Measurements from ENCODE around the gene NTM. TPM values are rescaled to one million over a fixed set of nuclear protein-coding genes. Genes with fewer than 3 reads are reported as not detected.

NTM gene
- total and polyA plus RNA-seq, 2 experiments from 2014 or later = 1.1 to 1.7 TPM

DNA sequence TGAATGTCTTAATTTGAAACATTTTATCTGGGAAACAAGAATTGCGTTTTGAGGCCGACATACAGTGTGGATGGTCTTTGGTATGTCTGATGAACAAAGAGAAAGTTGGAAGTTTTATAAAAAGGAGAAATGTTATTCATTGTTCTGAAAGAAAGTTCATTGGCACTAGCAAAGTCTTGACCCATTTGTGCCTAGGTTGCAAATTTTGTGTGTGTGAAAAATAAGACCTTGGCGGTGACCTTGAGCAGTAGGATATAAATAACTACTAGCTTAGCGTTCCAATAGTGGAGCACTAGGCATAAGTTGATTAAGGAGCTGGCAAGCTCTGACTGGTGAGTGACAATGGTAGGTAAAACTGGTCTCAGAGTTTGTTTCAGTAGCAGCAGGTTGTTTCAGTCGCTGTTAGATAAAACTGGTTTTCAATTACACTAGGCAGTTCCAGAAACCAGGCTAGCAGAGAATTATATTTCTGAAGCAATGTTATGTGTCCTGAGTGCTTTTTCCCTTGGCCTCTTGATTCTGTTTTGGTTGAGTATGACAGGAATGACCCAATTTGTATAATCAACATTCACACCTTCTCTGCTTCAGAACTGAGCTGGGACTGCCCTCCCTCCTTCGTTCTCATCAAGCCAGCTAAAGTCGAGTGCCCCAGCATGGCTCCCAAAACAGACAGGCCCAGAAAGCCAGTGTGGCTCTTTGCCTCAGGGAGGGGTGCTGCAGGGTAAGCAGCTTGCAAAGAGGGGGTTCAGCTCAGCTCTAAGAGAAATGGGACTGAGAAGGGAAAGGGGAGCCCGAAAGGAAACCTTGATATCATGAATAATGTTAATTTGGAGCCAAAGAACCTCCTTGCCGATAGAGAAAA is 85.7 kb downstream of the NTM start:
- peak overlapping the region; percentile 74 for H3K27ac ChIP-seq
- no peak overlapping the region for H3K4me3 ChIP-seq
- H3K9me3 ChIP-seq (ENCODE audit: low read depth) = no peaks in the 10 kb centered on the region
- H3K4me1 ChIP-seq (ENCODE audit: low read depth) = peaks cover 17% of the 10 kb centered on the region
- no peaks in the 10 kb centered on the region for H3K36me3 ChIP-seq
- no peak for TF ChIP-seq CTCF (IDR thresholded peaks at IDR 0.05; ENCODE audit: low read depth, low read length)
- peak in 1 of 2 donors; percentile 44 for DNase-seq (ENCODE audit: low read depth in 1 of 2, low spot score in 1 of 2)
- H3K27me3 ChIP-seq = no peaks in the 10 kb centered on the region

DNA sequence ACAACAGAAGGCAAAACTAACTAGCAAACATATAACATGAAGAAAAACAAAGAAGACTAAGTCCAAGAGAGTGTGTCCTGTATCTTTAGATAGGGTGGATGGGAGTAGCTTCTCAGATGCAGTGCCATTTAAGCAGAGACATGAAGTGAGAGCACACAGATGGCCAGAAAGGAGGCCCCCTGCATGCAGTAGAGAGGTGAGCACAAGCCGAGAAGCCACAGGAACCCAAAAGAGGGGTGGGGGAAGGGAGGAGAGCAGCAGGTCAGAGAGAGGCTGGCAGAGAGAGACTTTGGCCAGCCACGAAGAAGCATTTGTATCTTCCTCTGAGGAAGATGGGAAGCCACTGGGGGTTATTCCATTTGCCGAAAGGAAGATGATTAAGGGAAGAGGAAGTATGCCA is 86.7 kb downstream of the NTM start:
- no peak overlapping the region for H3K27ac ChIP-seq
- no peaks in the 10 kb centered on the region for H3K27me3 ChIP-seq
- DNase-seq (ENCODE audit: low read depth in 1 of 2, low spot score in 1 of 2) = no peak
- TF ChIP-seq CTCF (IDR thresholded peaks at IDR 0.05; ENCODE audit: low read depth, low read length) = no peak
- no peaks in the 10 kb centered on the region for H3K9me3 ChIP-seq (ENCODE audit: low read depth)
- no peak overlapping the region for H3K4me3 ChIP-seq
- H3K36me3 ChIP-seq = no peaks in the 10 kb centered on the region
- peaks cover 17% of the 10 kb centered on the region for H3K4me1 ChIP-seq (ENCODE audit: low read depth)

- TF ChIP-seq CTCF (IDR thresholded peaks at IDR 0.05; ENCODE audit: low read depth, low read length) = no peak
- H3K27ac ChIP-seq = no peak overlapping the region
- no peak for DNase-seq (ENCODE audit: low read depth in 1 of 2, low spot score in 1 of 2)
- H3K27me3 ChIP-seq = no peaks in the 10 kb centered on the region
- peaks cover 17% of the 10 kb centered on the region for H3K4me1 ChIP-seq (ENCODE audit: low read depth)
- no peak overlapping the region for H3K4me3 ChIP-seq
- H3K9me3 ChIP-seq (ENCODE audit: low read depth) = no peaks in the 10 kb centered on the region
- H3K36me3 ChIP-seq = no peaks in the 10 kb centered on the region
Measured at GRCh38 chr11:131458421-131458820, 88.0 kb downstream of the NTM start.

- Histone ChIP-seq H3K4me1 (ENCODE audit: low read depth) (peaks cover 16% of the 10 kb centered on the region), H3K27ac (no peak overlapping the region), H3K9me3 (ENCODE audit: low read depth) (no peaks in the 10 kb centered on the region), H3K27me3 (no peaks in the 10 kb centered on the region), H3K4me3 (no peak overlapping the region), H3K36me3 (no peaks in the 10 kb centered on the region)
- DNase-seq (ENCODE audit: low read depth in 1 of 2, low spot score in 1 of 2) = no peak
- no peak for TF ChIP-seq CTCF (IDR thresholded peaks at IDR 0.05; ENCODE audit: low read depth, low read length)
Measured at GRCh38 chr11:131460931-131461330, 90.5 kb downstream of the NTM start.

- Histone ChIP-seq H3K9me3 (ENCODE audit: low read depth) (no peaks in the 10 kb centered on the region), H3K27me3 (no peaks in the 10 kb centered on the region), H3K27ac (no peak overlapping the region), H3K36me3 (no peaks in the 10 kb centered on the region), H3K4me3 (no peak overlapping the region), H3K4me1 (ENCODE audit: low read depth) (peaks cover 4% of the 10 kb centered on the region)
- no peak for DNase-seq (ENCODE audit: low read depth in 1 of 2, low spot score in 1 of 2)
- TF ChIP-seq CTCF (IDR thresholded peaks at IDR 0.05; ENCODE audit: low read depth, low read length) = no peak
Measured at GRCh38 chr11:131462622-131463021, 92.2 kb downstream of the NTM start.
